Measurements from ENCODE around the gene SMARCC2.
"Not testable (repeated sequence)": the region's sequence is repeated elsewhere in the genome, so short reads cannot be mapped to it uniquely, and the experiment has no call there.

Gene SMARCC2

DNA sequence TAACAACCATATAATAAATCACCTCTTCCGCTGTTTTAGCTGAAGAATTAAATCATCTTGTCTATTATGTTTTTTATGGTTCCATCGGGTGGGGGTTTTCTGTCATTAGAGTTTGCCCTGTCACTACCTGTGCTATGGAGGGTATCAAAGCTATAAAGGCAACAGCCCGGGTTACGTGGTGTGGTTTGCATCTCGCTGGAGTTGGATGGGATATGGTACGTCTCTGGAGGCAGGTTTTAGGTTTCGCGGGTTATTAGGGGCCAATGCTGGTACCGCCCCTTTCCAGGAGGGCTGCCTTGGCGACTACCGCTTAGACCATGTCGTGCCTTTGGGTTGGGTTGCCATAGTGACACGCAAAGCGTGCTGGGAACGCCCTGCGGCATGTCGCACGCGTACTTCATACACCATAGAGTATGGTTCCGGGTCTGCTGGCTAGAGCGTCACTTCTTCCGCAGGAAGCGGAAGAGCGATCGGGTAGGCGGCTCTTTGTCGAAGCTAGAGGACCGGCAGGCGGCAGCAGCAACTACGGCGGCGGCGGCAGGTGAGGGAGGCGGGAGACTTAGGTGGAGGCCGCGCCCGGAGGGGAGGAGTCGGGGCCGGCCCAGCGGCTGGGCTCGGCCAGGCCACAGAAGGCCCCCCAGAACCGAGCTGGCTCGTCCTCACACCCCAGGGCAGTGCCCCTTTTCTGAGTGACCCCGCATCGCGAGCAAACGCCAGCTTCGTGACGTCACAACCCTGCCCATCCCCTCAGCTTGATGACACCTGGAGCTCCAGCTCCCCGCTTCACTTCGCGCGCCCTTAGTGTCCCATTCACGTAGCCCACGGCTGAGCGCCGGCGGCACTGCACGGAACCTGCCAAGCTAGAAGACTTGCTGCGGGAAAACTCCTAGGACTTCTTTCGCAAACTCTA lies 71.2 kb downstream of the SMARCC2 start, which contains the start of gene ZC3H10:
Gene ZC3H10 (plus strand): TSS at position 489 of the 910 bp plus-strand sequence. CDS start 2,297 bp downstream, outside the sequence.
- peaks cover 16 to 39% of the 10 kb centered on the region in 2 donors for H3K4me1 ChIP-seq (ENCODE audit: control insufficient read depth in 1 of 2, insufficient read depth in 2 of 2, low read length in 2 of 2)
- H3K36me3 ChIP-seq (ENCODE audit: control insufficient read depth in 1 of 2, insufficient read depth in 2 of 2, low read length in 2 of 2), result peaks cover 20 to 32% of the 10 kb centered on the region in 2 donors
- H3K27ac ChIP-seq (ENCODE audit: low read length), result peak within 1 kb of the TSS; percentile 100
- H3K4me3 ChIP-seq (ENCODE audit: low read depth in 1 of 2, low read length in 2 of 2), result peak within 1 kb of the TSS; percentile 91 to 99
- H3K27me3 ChIP-seq (ENCODE audit: low read depth, low read length), result no peaks in the 10 kb centered on the region
- H3K9me3 ChIP-seq (ENCODE audit: control insufficient read depth in 1 of 2, low read length in 2 of 2), result no peaks in the 10 kb centered on the region

DNA sequence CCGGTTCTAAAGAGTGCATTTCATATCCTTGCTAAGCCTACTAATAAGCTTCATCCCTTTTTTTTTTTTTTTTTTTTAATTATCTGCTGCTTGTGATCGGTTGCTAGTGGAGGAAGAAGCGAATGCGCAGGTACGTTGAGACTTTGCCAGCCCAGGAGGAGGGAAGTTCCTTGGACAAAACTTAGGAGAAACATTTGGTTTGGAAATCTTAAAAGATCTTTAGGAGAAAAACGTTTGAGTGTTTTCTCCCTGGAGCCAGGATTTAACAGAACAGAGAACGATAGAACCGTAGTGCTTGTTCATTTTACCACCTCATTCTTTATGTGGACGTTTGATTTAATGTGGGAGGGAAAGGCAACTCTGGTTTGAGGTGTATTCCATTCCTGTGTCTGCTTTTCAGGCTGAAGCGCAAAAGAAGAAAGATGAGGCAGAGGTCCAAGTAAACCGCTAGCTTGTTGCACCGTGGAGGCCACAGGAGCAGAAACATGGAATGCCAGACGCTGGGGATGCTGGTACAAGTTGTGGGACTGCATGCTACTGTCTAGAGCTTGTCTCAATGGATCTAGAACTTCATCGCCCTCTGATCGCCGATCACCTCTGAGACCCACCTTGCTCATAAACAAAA lies 72.1 kb downstream of the SMARCC2 start:
- Histone ChIP-seq H3K4me1 (ENCODE audit: control insufficient read depth in 1 of 2, insufficient read depth in 2 of 2, low read length in 2 of 2) (peaks cover 16 to 31% of the 10 kb centered on the region in 2 donors), H3K36me3 (ENCODE audit: control insufficient read depth in 1 of 2, insufficient read depth in 2 of 2, low read length in 2 of 2) (peaks cover 25 to 38% of the 10 kb centered on the region in 2 donors), H3K27ac (ENCODE audit: low read length) (peak overlapping the region; percentile 100), H3K4me3 (ENCODE audit: low read depth in 1 of 2, low read length in 2 of 2) (peak overlapping the region; percentile 91 to 99)
- not testable (repeated sequence) for H3K27me3 ChIP-seq (ENCODE audit: low read depth, low read length); H3K9me3 ChIP-seq (ENCODE audit: control insufficient read depth in 1 of 2, low read length in 2 of 2)

DNA sequence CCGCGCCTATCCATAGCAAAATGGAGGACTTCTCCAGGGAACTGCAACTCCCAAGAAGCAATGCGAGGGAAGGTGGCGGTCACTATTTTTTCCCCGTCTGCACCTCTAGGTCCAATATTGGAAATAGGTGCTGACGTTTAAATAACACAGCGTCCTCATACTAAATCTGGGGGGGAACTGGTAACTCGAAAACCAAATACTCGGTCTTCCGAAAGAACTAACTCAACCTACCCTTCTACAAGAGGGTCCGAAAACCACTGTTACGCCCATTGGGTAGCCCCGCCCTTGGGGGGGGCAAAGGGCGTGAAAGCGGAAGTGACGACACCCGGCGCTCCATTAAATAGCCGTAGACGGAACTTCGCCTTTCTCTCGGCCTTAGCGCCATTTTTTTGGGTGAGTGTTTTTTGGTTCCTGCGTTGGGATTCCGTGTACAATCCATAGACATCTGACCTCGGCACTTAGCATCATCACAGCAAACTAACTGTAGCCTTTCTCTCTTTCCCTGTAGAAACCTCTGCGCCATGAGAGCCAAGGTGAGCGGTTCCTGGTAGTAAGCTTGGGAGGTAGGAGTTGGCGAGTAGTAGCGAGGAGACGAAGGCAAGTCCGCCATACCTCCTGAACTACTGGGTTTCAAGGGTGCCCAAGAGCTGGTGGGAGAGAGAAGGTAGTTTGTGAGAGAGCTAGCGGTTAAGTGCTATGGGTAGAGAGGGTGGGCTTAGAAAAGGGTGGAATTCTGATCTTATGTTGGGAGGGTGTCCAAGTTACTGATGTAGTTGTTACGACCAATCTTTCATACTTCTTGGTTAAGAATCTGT lies 72.8 kb downstream of the SMARCC2 start, which contains the start of gene RPL41:
Gene RPL41 (plus strand): TSS at position 367 of the 815 bp plus-strand sequence.
- H3K36me3 ChIP-seq (ENCODE audit: control insufficient read depth in 1 of 2, insufficient read depth in 2 of 2, low read length in 2 of 2), result peaks cover 25 to 37% of the 10 kb centered on the region in 2 donors
- no peaks in the 10 kb centered on the region for H3K9me3 ChIP-seq (ENCODE audit: control insufficient read depth in 1 of 2, low read length in 2 of 2)
- peak within 1 kb of the TSS; percentile 91 to 99 for H3K4me3 ChIP-seq (ENCODE audit: low read depth in 1 of 2, low read length in 2 of 2)
- peak within 1 kb of the TSS; percentile 100 for H3K27ac ChIP-seq (ENCODE audit: low read length)
- H3K4me1 ChIP-seq (ENCODE audit: control insufficient read depth in 1 of 2, insufficient read depth in 2 of 2, low read length in 2 of 2), result peaks cover 16 to 26% of the 10 kb centered on the region in 2 donors
- H3K27me3 ChIP-seq (ENCODE audit: low read depth, low read length), result no peaks in the 10 kb centered on the region

DNA sequence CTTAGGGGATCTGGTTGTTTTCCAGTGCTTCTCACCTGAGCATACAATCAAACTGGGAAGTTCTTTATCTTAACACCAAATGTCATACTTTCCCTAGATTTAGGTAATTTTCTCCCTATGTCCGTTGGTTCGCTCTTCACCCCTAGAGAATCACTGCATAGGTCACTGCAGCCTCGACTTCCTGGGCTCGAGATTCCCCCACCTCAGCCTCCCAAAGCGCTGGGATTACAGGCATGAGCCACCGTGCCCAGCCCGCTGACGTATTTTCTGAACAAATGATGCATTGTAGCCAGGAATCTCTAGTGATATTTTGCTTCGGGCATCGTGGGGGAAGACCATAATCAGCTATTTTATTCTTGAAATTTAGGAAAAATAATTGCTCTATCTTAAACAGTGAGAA lies 74.0 kb downstream of the SMARCC2 start:
- peak overlapping the region; percentile 91 to 99 for H3K4me3 ChIP-seq (ENCODE audit: low read depth in 1 of 2, low read length in 2 of 2)
- peak overlapping the region; percentile 100 for H3K27ac ChIP-seq (ENCODE audit: low read length)
- no peaks in the 10 kb centered on the region for H3K9me3 ChIP-seq (ENCODE audit: control insufficient read depth in 1 of 2, low read length in 2 of 2)
- peaks cover 16 to 25% of the 10 kb centered on the region in 2 donors for H3K4me1 ChIP-seq (ENCODE audit: control insufficient read depth in 1 of 2, insufficient read depth in 2 of 2, low read length in 2 of 2)
- peaks cover 26 to 37% of the 10 kb centered on the region in 2 donors for H3K36me3 ChIP-seq (ENCODE audit: control insufficient read depth in 1 of 2, insufficient read depth in 2 of 2, low read length in 2 of 2)
- H3K27me3 ChIP-seq (ENCODE audit: low read depth, low read length), result no peaks in the 10 kb centered on the region

DNA sequence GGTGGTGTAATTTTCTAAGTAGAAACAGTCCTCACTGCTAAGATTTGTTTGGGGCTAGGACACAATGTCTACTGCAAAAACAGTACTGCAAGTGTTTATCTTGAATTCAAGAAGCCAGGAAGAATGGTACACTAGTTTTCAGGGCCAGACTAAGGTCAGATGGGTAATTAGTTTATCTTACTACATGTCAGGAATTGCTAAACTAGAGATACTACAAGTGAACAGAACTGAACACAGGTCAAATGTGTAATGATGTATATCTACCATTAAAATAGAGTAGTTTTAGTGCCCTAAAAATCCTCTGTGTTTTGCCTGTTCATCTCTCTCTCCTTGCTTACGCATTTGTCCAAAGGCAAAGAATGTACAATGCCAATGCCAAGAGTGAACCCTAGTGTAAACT lies 75.2 kb downstream of the SMARCC2 start:
- Histone ChIP-seq H3K9me3 (ENCODE audit: control insufficient read depth in 1 of 2, low read length in 2 of 2) (no peaks in the 10 kb centered on the region), H3K27ac (ENCODE audit: low read length) (no peak overlapping the region), H3K4me1 (ENCODE audit: control insufficient read depth in 1 of 2, insufficient read depth in 2 of 2, low read length in 2 of 2) (peaks cover 8 to 14% of the 10 kb centered on the region in 2 donors), H3K36me3 (ENCODE audit: control insufficient read depth in 1 of 2, insufficient read depth in 2 of 2, low read length in 2 of 2) (peaks cover 34 to 47% of the 10 kb centered on the region in 2 donors), H3K4me3 (ENCODE audit: low read depth in 1 of 2, low read length in 2 of 2) (no peak overlapping the region), H3K27me3 (ENCODE audit: low read depth, low read length) (no peaks in the 10 kb centered on the region)

Data from muscle layer of duodenum (tissue), 2 donors.